ENCODE measurements around the gene TIMM44.
A peak's percentile ranks its signal among the peaks of the same experiment; 100 is the strongest.

Gene TIMM44

GRCh38 chr19:7926727-7927604 is 16.5 kb downstream of the TIMM44 start:
- in situ Hi-C loops (cut with MboI; ENCODE audit: low sequenced_read_pairs, unreplicated experiment) = no loop called here
- DNase-seq (ENCODE audit: low spot score) = no peak
- no peak for TF ChIP-seq CTCF (IDR thresholded peaks at IDR 0.05; ENCODE audit: borderline replicate concordance, control extremely low read depth, extremely low read depth, insufficient read depth, missing control alignments)

DNA sequence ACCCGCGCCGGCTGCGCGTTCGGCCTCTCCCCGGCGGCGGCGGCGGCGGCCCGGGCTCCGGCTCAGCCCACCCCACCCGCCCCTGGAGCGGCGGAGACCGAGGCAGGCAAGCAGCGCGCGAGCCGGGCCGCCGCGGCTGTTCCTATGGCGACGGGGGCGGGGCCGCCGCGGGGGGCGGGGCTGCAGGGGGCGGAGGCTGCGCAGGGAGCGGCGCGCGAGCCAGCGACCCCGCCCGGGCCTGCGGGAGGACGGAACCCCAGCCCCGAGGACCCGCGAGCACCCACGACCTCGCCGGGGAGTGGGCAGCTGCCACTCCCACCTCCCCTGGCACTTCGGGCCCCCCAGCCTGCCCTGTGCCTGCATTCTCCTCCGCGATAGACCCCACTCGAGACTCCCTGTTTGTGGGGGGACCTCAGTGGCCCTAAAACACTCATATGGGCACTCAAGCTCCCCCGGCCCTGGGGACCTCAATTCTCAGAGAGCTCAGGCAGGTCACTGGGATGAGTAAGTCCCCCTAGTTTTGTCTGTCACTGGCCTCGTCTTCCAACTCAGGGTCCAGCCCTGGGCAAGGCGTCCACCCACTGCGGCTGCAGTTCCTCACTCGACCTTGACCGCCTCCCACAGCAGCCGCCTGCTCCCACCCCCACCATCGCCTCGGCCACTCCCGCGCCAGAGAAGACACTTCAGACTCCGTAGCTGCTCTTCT is 17.3 kb downstream of the TIMM44 start, which contains the start of gene CTXN1:
Gene CTXN1 (minus strand): TSS at position 115 of the 706 bp plus-strand sequence. CDS start 597 bp downstream, outside the sequence.
- no peak for TF ChIP-seq CTCF (IDR thresholded peaks at IDR 0.05; ENCODE audit: borderline replicate concordance, control extremely low read depth, extremely low read depth, insufficient read depth, missing control alignments)
- in situ Hi-C loops (cut with MboI; ENCODE audit: low sequenced_read_pairs, unreplicated experiment) = no loop called here
- peak; percentile 94 for DNase-seq (ENCODE audit: low spot score)

DNA sequence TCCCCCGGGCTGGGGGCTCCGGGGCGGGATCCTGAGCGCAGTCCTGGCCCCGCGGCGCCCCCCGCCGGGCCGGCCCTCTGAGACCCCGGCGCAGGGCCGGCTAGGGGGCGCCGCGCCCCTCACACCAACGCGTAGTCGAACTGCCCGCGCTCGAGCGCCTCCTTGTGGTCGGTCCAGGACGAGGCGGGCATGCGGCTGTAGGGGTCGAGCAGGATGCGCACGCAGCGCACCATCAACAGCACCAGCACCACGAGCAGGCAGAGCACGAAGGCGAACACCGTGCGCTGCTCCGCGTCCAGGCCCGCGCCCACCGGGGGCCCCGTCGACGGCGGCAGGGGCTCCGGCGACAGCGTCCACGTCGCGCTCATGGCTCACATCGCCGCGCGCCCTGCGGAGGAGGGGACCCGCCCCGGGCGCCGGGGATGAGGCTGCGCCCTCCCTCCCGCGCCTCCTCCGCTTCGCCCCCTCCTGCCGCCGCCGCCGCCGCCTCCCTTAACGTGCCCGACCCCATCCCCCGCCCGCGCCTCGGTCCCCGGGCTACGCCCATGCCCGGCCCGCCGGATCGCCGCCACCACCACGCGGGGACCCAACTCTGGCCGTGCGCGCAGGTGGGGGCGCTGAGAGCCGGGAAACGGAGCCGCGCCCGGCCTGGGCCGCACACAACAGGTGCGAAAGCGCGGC is 18.2 kb downstream of the TIMM44 start:
- in situ Hi-C loops (cut with MboI; ENCODE audit: low sequenced_read_pairs, unreplicated experiment) = no loop called here
- peak; percentile 89 for DNase-seq (ENCODE audit: low spot score)
- peak; percentile 94 for TF ChIP-seq CTCF (IDR thresholded peaks at IDR 0.05; ENCODE audit: borderline replicate concordance, control extremely low read depth, extremely low read depth, insufficient read depth, missing control alignments)

DNA sequence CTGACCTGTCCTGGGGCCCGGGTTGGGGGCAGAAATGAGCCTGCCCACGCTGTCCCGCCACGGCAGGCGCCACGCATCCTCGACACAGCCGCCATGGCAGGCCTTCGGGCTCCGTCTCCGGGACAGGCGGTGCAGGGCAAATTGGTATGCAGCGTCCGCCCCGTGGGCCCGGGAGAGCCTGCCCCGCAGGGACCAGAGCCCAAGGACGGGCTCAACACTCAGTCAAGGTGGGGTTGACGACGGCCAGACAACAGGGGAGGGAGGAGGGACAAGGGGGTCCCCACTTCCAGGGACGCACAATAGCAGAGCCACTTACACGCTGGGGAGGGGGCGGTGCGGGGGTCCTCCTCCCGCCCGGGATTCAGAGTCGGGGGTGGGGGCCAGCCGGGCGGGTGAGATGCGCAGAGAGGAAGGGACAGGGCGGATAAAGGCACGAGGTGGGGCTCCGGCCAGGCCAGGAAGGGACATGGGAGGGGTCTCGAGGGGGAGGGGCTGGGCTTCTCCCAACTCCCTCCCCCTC is 18.8 kb downstream of the TIMM44 start:
- TF ChIP-seq CTCF (IDR thresholded peaks at IDR 0.05; ENCODE audit: borderline replicate concordance, control extremely low read depth, extremely low read depth, insufficient read depth, missing control alignments) = no peak
- in situ Hi-C loops (cut with MboI; ENCODE audit: low sequenced_read_pairs, unreplicated experiment) = no loop called here
- no peak for DNase-seq (ENCODE audit: low spot score)

DNA sequence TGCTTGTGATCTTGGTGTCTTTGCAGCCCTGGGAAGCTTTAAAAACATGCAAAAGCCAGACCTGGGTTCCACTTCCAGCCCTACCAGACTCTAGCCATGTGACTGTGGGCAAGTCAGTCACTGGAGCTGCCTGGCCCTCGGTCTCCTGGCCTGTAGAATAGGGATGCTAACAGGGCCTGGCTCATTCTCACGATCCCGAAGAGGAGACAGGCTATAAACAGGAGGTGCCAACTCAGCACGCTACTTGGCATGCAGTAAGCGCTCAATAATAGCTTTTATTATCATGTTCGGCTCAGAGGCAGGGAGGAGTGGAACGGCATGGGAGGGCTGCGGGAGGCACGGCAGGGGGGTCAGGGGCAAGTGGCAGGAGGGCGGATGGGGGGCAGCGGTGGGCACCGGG is 19.2 kb downstream of the TIMM44 start:
- in situ Hi-C loops (cut with MboI; ENCODE audit: low sequenced_read_pairs, unreplicated experiment) = no loop called here
- TF ChIP-seq CTCF (IDR thresholded peaks at IDR 0.05; ENCODE audit: borderline replicate concordance, control extremely low read depth, extremely low read depth, insufficient read depth, missing control alignments) = no peak
- no peak for DNase-seq (ENCODE audit: low spot score)
